Bronchial epithelial cell (primary cell): ENCODE data around the gene ZNF318. TPM values are rescaled to one million over a fixed set of nuclear protein-coding genes. Genes with fewer than 3 reads are reported as not detected.
"Not testable (repeated sequence)": the region's sequence is repeated elsewhere in the genome, so short reads cannot be mapped to it uniquely, and the experiment has no call there.

ENCODE experiments used
- DNase-seq: peaks from one replicate; pipeline ENCODE4 v3.0.0-alpha.2; 2010; ENCODE audit warnings: low read depth
- FAIRE-seq: peaks from 2 replicates; lab custom pipeline; 2011; peaks lifted over from hg19 to GRCh38; lab: Jason Lieb, UNC
- H3K27me3 ChIP-seq: 2 replicates; pipeline ENCODE4 v1.5.1; 2011; ENCODE audit warnings: low read length; ENCODE audit not compliant: control insufficient read depth, insufficient read depth
- H3K36me3 ChIP-seq: 2 replicates; pipeline ENCODE4 v1.5.1; 2011; ENCODE audit warnings: low read length; ENCODE audit not compliant: control insufficient read depth, insufficient read depth
- H3K4me3 ChIP-seq: 2 replicates; pipeline ENCODE4 v1.5.1; 2011; ENCODE audit warnings: mild to moderate bottlenecking, low read depth, low read length, control low read depth
- CTCF ChIP-seq: IDR thresholded peaks from 2 replicates; pipeline ENCODE4 v1.5.1; 2011; ENCODE audit warnings: mild to moderate bottlenecking, moderate library complexity, low read length, control low read depth, inconsistent platforms; ENCODE audit not compliant: insufficient read depth, severe bottlenecking
- total RNA-seq: library from RNA; depleted of rRNA; stranded (reverse); fragments of >200 nt; gene quantifications from 2 replicates; pipeline ENCODE4 v1.2.1, GENCODE V29; 2014

ZNF318 gene
- total RNA-seq, 1 donor from 2014 or later: 2.1 TPM

- no peak for TF ChIP-seq CTCF
- Histone ChIP-seq H3K4me3 (no peak overlapping the region), H3K36me3 (peaks cover 8% of the 10 kb centered on the region), H3K27me3 (no peaks in the 10 kb centered on the region)
- DNase-seq: no peak
- no peak for FAIRE-seq
These were observed 2.0 kb downstream of the ZNF318 start for GRCh38 chr6:43367245-43367984.

DNA sequence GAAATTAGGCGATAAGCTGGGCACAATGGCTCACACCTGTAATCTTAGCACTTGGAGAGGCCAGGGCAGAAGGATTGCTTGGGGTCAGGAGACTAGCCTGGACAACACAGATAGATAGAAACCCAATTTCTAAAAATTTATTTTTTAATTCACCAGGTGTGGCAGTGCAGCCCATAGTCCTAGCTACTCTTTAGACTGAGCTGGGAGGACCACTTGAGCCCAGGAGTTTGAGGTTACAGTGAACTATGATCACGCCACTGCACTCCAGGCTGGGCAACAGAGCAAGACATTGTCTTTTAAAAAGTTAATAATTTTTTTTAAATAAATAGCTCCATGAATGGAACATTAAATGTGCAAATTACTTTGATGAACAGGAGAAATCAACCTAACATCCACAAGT, 8.2 kb downstream of the ZNF318 start:
- peaks cover 14% of the 10 kb centered on the region for H3K36me3 ChIP-seq
- TF ChIP-seq CTCF: no peak
- H3K27me3 ChIP-seq: no peaks in the 10 kb centered on the region
- H3K4me3 ChIP-seq: no peak overlapping the region
- FAIRE-seq: no peak
- no peak for DNase-seq

GRCh38 chr6:43359831-43360230, 9.6 kb downstream of the ZNF318 start:
- peak; percentile 58 for DNase-seq
- H3K27me3 ChIP-seq: no peaks in the 10 kb centered on the region

DNA sequence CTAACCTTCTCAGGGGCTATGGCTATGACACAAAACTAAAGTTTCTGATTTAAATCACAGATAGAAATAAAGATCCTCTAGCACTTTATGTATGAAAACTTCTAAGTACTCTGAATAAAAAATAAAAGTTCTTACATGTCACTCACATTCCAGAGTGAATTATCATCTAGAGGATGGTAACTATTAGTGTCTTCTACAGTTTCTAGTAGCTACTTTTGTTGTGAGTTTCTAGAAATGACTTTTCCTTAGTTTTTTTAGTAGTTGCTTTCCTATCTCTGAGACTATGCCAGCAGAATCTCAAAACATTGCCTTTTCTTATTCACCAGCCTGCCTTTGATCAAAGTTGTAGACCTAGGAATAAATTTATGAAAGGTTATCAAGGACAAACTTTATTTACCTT, 10.1 kb downstream of the ZNF318 start:
- Histone ChIP-seq H3K36me3 (peaks cover 17% of the 10 kb centered on the region), H3K27me3 (no peaks in the 10 kb centered on the region), H3K4me3 (no peak overlapping the region)
- TF ChIP-seq CTCF: no peak
- peak; percentile 26 for DNase-seq
- no peak for FAIRE-seq

More at GRCh38 chr6:43359831-43360230, 9.6 kb downstream of the ZNF318 start:
- FAIRE-seq: no peak
- Histone ChIP-seq H3K4me3 (no peak overlapping the region), H3K36me3 (peaks cover 17% of the 10 kb centered on the region)
- TF ChIP-seq CTCF: no peak

DNA sequence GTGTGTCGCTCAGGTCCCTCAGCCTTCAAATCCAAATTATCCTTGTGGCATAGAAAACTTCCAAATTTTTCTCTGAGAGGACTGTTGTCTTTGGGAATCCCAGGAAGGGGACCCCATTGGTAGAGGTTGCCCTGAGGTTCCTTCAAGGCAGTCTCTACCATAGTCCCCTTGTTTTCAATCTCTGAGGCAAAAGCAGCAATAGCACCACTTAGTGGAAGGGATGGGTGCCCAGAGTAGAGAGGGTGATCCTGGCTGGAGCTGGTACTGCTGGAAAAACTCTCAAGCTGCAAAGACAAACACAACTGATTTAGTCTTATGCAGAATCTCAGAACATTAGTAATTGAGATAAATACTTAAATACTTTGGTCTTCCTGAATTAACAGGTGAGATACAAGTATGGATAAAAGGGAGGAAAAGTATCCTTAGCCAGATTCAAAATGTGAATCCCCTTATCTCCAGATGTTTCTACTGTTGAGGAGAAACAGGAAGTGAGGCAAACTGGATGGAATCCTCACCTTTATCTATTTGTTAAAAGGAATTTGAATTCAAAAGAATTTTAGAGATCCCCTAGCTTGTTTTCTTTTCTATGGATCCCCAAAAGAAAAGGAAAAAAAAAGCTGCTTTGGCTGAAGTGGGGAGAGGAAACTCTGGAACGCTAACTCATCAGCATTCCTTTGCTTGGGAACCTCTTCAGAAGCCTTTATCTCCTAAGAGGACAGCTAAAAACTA, 13.4 kb downstream of the ZNF318 start:
- peak; percentile 35 for TF ChIP-seq CTCF
- FAIRE-seq (no peak), DNase-seq (peak; percentile 15)
- no peaks in the 10 kb centered on the region for H3K27me3 ChIP-seq
- peaks cover 11% of the 10 kb centered on the region for H3K36me3 ChIP-seq
- H3K4me3 ChIP-seq: no peak overlapping the region

GRCh38 chr6:43351951-43352350, 17.5 kb downstream of the ZNF318 start:
- not testable (repeated sequence) for H3K36me3 ChIP-seq, DNase-seq, FAIRE-seq, H3K27me3 ChIP-seq, H3K4me3 ChIP-seq
